Right cardiac atrium (tissue), 5 donors: ENCODE data around the gene CDH4. TPM values are rescaled to one million over a fixed set of nuclear protein-coding genes. Genes with fewer than 3 reads are reported as not detected.

Source experiments
- ATAC-seq, 2 donors: fragments of 200-7000 bp; cut with Tn5 transposase; one replicate each; pipeline versions ENCODE4 v1.8.0 to v1.9.1; 2020; ENCODE audit warnings: moderate library complexity in 2 of 2, mild to moderate bottlenecking in 1 of 2
- DNase-seq, 3 donors: peaks; one replicate each; pipeline ENCODE4 v3.0.0-alpha.2; 2020
- H3K27ac ChIP-seq: one replicate; pipeline ENCODE4 v1.5.1; 2013; ENCODE audit warnings: mild to moderate bottlenecking, low read length, control low read depth, moderate library complexity
- H3K27me3 ChIP-seq: one replicate; pipeline ENCODE4 v1.6.1; 2013; ENCODE audit not compliant: control insufficient read depth, insufficient read depth
- H3K4me1 ChIP-seq: one replicate; pipeline ENCODE4 v1.6.1; 2013; ENCODE audit warnings: low read length; ENCODE audit not compliant: control insufficient read depth, insufficient read depth
- H3K4me3 ChIP-seq: one replicate; pipeline ENCODE4 v1.5.1; 2013; ENCODE audit warnings: low read length, control low read depth
- H3K9me3 ChIP-seq: one replicate; pipeline ENCODE4 v1.6.1; 2013; ENCODE audit warnings: low read length; ENCODE audit not compliant: control insufficient read depth
- WGBS: extraction: QIAGEN DNeasy Blood & Tissue Kit; methylation state at CpG from one replicate; pipeline ENCODE4 v1.1.7; 2013; 5-methylcytosine and 5-hydroxymethylcytosine counted together
- intact Hi-C, 4 donors: fragments of 100-400 bp; cut with DNase I; formaldehyde crosslinking; loops; one replicate each; pipeline versions ENCODE4 v1.11.0 to v1.14.0; 2022 to 2023
- polyA plus RNA-seq: library from polyadenylated mRNA; stranded (reverse); fragments of 200-250 nt; gene quantifications from one replicate; pipeline ENCODE4 v1.2.3, GENCODE V29; 2013
- total RNA-seq, 4 donors: library from RNA; stranded (reverse); fragmentation: NEBNext Ultra II Directional; extraction: Animal tissue kit (Norgen Biotek cat#: 25700); gene quantifications; one replicate each; pipeline ENCODE4 v1.2.1, GENCODE V29; 2021
- donor health status: healthy with polysubstance abuse.
- donor health status: DM: no; HTN: yes; CAD: no.
- donor health status: DM: no; HTN: no; CAD: no.
- donor health status: DM: no; HTN: yes; CAD: no; lungs with severe emphysema.
- donor health status: DM: yes; HTN: yes; CAD: no.

Gene CDH4
- total and polyA plus RNA-seq, 5 donors = 0.21 to 1.0 (median 0.39) TPM

GRCh38 chr20:61436667-61437279 lies 184.7 kb downstream of the CDH4 start:
- Histone ChIP-seq H3K27me3 (no peaks in the 10 kb centered on the region), H3K27ac (peak overlapping the region; percentile 25), H3K4me1 (peaks cover 6% of the 10 kb centered on the region), H3K4me3 (no peak overlapping the region), H3K9me3 (no peaks in the 10 kb centered on the region)
- ATAC-seq = peak; percentile 28 to 58
- peak in 1 of 3 donors; percentile 25 for DNase-seq
- WGBS = 30% methylated on average over 8 of the region's 8 CpGs
- intact Hi-C loops = no loop called here

GRCh38 chr20:61437280-61438206 lies 185.5 kb downstream of the CDH4 start:
- peak; percentile 88 to 90 for ATAC-seq
- WGBS = 22% methylated on average over 28 of the region's 28 CpGs
- Histone ChIP-seq H3K4me3 (no peak overlapping the region), H3K27ac (peak overlapping the region; percentile 39), H3K27me3 (no peaks in the 10 kb centered on the region), H3K4me1 (peaks cover 6% of the 10 kb centered on the region), H3K9me3 (no peaks in the 10 kb centered on the region)
- peak; percentile 75 to 77 (median 76) for DNase-seq
- intact Hi-C loops = no loop called here

GRCh38 chr20:61438285-61438684 lies 186.2 kb downstream of the CDH4 start:
- H3K27ac ChIP-seq = no peak overlapping the region
- H3K4me3 ChIP-seq = no peak overlapping the region
- DNase-seq = no peak
- intact Hi-C loops = no loop called here
- WGBS = 67% methylated on average over 3 of the region's 3 CpGs
- H3K4me1 ChIP-seq = peaks cover 6% of the 10 kb centered on the region
- no peaks in the 10 kb centered on the region for H3K27me3 ChIP-seq
- no peak for ATAC-seq
- H3K9me3 ChIP-seq = no peaks in the 10 kb centered on the region

- Histone ChIP-seq H3K4me3 (no peak overlapping the region), H3K9me3 (no peaks in the 10 kb centered on the region), H3K27ac (no peak overlapping the region), H3K4me1 (peaks cover 6% of the 10 kb centered on the region), H3K27me3 (no peaks in the 10 kb centered on the region)
- DNase-seq (no peak), ATAC-seq (no peak)
- WGBS = 84% methylated on average over 7 of the region's 7 CpGs
- intact Hi-C loops = no loop called here
Measured at GRCh38 chr20:61439251-61439650, 187.2 kb downstream of the CDH4 start.

- ATAC-seq = no peak
- intact Hi-C loops = no loop called here
- Histone ChIP-seq H3K4me3 (no peak overlapping the region), H3K27me3 (no peaks in the 10 kb centered on the region), H3K4me1 (peaks cover 6% of the 10 kb centered on the region), H3K9me3 (no peaks in the 10 kb centered on the region), H3K27ac (no peak overlapping the region)
- WGBS = 75% methylated on average over 14 of the region's 14 CpGs
- DNase-seq = no peak
Measured at GRCh38 chr20:61440548-61441055, 188.5 kb downstream of the CDH4 start.

- H3K9me3 ChIP-seq = no peaks in the 10 kb centered on the region
- 86% methylated on average over 5 of the region's 5 CpGs for WGBS
- H3K27ac ChIP-seq = no peak overlapping the region
- no peak overlapping the region for H3K4me3 ChIP-seq
- intact Hi-C loops = no loop called here
- DNase-seq = no peak
- no peaks in the 10 kb centered on the region for H3K27me3 ChIP-seq
- H3K4me1 ChIP-seq = peaks cover 6% of the 10 kb centered on the region
- ATAC-seq = no peak
Measured at GRCh38 chr20:61441537-61441936, 189.5 kb downstream of the CDH4 start.

GRCh38 chr20:61442075-61442670 lies 190.1 kb downstream of the CDH4 start:
- Histone ChIP-seq H3K4me3 (no peak overlapping the region), H3K27me3 (no peaks in the 10 kb centered on the region), H3K9me3 (no peaks in the 10 kb centered on the region), H3K27ac (no peak overlapping the region), H3K4me1 (peaks cover 4% of the 10 kb centered on the region)
- intact Hi-C loops = no loop called here
- 68% methylated on average over 13 of the region's 13 CpGs for WGBS
- ATAC-seq = no peak
- DNase-seq = no peak

- H3K4me3 ChIP-seq = no peak overlapping the region
- no peaks in the 10 kb centered on the region for H3K9me3 ChIP-seq
- no peaks in the 10 kb centered on the region for H3K27me3 ChIP-seq
- intact Hi-C loops = no loop called here
- H3K4me1 ChIP-seq = peaks cover 1% of the 10 kb centered on the region
- WGBS = 41% methylated on average over 6 of the region's 6 CpGs
- no peak for DNase-seq
- H3K27ac ChIP-seq = no peak overlapping the region
- no peak for ATAC-seq
Measured at GRCh38 chr20:61442718-61443117, 190.7 kb downstream of the CDH4 start.

GRCh38 chr20:61443443-61444126 lies 191.5 kb downstream of the CDH4 start:
- WGBS = 69% methylated on average over 12 of the region's 12 CpGs
- Histone ChIP-seq H3K27me3 (no peaks in the 10 kb centered on the region), H3K4me1 (no peaks in the 10 kb centered on the region)

GRCh38 chr20:61444637-61445036 lies 192.6 kb downstream of the CDH4 start:
- Histone ChIP-seq H3K9me3 (no peaks in the 10 kb centered on the region), H3K4me3 (no peak overlapping the region), H3K27me3 (no peaks in the 10 kb centered on the region), H3K27ac (no peak overlapping the region), H3K4me1 (no peaks in the 10 kb centered on the region)
- intact Hi-C loops = no loop called here
- no peak for DNase-seq
- 87% methylated on average over 5 of the region's 5 CpGs for WGBS
- no peak for ATAC-seq

More at GRCh38 chr20:61443443-61444126, 191.5 kb downstream of the CDH4 start:
- ATAC-seq (no peak), DNase-seq (no peak)
- no peak overlapping the region for H3K27ac ChIP-seq
- intact Hi-C loops = no loop called here
- no peak overlapping the region for H3K4me3 ChIP-seq
- no peaks in the 10 kb centered on the region for H3K9me3 ChIP-seq
